ENCODE results near the gene PDK4. TPM values are rescaled to one million over a fixed set of nuclear protein-coding genes. Genes with fewer than 3 reads are reported as not detected.
A peak's percentile ranks its signal among the peaks of the same experiment; 100 is the strongest.

Gene PDK4
- polyA plus RNA-seq, 4 donors: 9.1 to 210 (median 84.3) TPM

DNA sequence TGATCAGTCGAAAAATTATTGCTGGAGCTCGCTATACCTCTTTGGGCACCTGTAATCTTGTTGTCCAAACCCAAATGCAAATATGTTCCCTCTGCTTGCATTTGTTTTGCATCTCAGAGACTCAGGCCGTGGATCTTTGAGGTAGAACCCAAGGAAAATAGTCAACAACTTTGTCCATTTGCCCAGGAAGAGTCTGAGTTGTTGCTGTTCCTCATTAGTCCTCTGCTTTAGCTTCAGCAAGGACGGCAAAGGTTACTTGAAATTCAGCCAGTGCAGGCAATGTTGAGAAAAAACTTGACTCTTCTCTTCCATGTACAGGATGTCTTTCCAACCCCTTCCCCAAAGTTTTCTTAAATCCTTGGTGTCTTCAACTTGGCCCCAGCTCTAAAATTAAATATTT, 45.8 kb downstream of the PDK4 start:
- H3K4me1 ChIP-seq (ENCODE audit: control insufficient read depth in 3 of 3, insufficient read depth in 2 of 3, low read depth in 1 of 3, low read length in 2 of 3): peaks cover 0 to 42% (median 16%) of the 10 kb centered on the region in 3 donors
- WGBS, 3 donors: 7 to 40% (median 19%) methylated on average over 4 of the region's 4 CpGs
- no peak overlapping the region for H3K4me3 ChIP-seq (ENCODE audit: low read depth in 1 of 3, low read length in 3 of 3)
- H3K27ac ChIP-seq (ENCODE audit: low read depth in 1 of 3, low read length in 2 of 3): peak overlapping the region; percentile 81 to 99 (median 85)
- H3K9me3 ChIP-seq (ENCODE audit: control insufficient read depth in 2 of 2, insufficient read depth in 1 of 2, low read depth in 1 of 2, low read length in 1 of 2): no peaks in the 10 kb centered on the region
- peak in 1 of 2 donors; percentile 47 for DNase-seq
- no peaks in the 10 kb centered on the region for H3K27me3 ChIP-seq (ENCODE audit: control insufficient read depth in 3 of 3, insufficient read depth in 3 of 3, low read length in 3 of 3)
- no peak for FAIRE-seq
- no peaks in the 10 kb centered on the region for H3K36me3 ChIP-seq (ENCODE audit: control insufficient read depth in 3 of 3, insufficient read depth in 2 of 3, low read depth in 1 of 3, low read length in 3 of 3)

DNA sequence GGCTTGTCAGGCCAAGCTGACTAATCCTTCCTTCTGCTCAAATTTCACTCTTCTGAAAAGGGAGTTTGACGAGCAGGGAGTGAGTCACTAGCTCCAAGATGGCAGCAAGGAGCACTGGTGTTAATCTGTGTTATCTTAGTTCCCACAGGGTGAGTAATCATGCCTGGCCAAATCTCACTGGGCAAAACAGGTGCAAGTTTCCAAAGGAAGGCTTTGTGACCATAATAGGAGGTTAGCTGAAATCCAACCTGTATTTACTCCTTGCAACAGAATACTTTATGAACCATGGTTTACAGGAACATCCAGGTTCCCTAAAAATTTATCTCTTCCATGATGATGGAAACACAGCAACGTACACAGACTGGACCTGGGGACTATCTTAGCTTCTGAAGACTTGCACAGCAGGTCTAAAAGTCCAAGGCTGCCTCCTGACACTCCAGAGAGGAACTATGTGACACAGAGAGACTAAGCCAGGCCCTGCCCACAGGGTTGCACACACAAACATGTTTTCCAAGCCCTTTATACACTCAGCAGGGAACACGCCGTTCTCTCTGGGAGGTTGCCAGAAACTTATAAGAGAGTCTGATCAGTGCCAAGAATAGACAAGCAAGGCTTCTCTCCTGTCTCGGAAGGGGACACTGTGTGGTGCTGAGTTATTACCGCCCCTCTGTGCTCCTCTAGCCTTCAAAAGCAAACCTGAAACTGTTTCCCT, 46.3 kb downstream of the PDK4 start:
- Histone ChIP-seq H3K27ac (ENCODE audit: low read depth in 1 of 3, low read length in 2 of 3) (peak overlapping the region; percentile 81 to 99 (median 85)), H3K4me1 (ENCODE audit: control insufficient read depth in 3 of 3, insufficient read depth in 2 of 3, low read depth in 1 of 3, low read length in 2 of 3) (peaks cover 0 to 44% (median 16%) of the 10 kb centered on the region in 3 donors)
- no peak for FAIRE-seq

DNA sequence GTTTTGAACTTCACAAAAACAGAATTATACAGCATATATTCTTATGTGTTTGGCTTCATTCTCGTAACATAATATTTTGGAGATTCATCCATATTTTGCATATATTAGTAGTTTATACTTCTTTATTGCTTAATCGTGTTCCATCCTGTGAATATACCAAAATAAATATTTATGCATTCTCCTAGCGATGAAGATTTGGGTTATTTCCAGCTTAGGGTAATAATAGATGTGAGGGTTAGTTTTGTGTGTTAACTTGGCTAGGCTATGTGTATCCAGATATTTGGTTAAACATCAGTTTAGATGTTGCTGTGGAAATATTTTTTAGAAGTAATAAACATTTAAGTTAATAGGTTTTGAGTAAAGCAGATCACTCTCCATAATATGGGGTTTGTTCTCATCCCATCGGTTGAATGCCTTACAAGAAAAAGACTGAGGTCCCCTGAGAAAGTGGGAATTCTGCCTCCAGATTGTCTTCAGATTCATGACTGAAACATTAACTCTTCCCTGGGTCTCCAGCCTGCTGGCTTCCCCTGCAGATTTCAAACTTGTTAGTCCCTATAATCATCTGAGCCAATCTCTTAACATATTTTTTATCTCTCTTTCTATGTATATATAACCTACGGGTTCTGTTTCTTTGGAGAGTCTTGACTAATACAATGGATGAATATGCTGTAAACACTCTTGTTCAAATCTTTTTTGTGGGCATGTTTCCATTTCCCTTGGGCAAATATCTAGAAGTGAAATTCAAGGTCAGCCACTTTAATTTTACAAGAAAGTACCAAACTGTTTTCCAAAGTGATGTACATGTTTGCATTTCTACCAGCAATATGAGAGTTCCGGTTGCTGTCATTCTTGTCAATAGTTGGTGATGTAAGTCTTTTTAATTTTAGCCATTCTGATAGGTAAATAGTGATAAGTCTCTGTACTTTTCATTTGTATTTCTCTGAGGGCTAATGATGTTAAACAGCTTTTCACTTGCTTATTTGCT, 48.7 kb downstream of the PDK4 start:
- Histone ChIP-seq H3K9me3 (ENCODE audit: control insufficient read depth in 2 of 2, insufficient read depth in 1 of 2, low read depth in 1 of 2, low read length in 1 of 2) (no peaks in the 10 kb centered on the region), H3K36me3 (ENCODE audit: control insufficient read depth in 3 of 3, insufficient read depth in 2 of 3, low read depth in 1 of 3, low read length in 3 of 3) (no peaks in the 10 kb centered on the region), H3K4me3 (ENCODE audit: low read depth in 1 of 3, low read length in 3 of 3) (no peak overlapping the region), H3K27me3 (ENCODE audit: control insufficient read depth in 3 of 3, insufficient read depth in 3 of 3, low read length in 3 of 3) (no peaks in the 10 kb centered on the region), H3K27ac (ENCODE audit: low read depth in 1 of 3, low read length in 2 of 3) (peak overlapping the region in 1 of 3 donors; percentile 84), H3K4me1 (ENCODE audit: control insufficient read depth in 3 of 3, insufficient read depth in 2 of 3, low read depth in 1 of 3, low read length in 2 of 3) (peaks cover 0 to 38% (median 16%) of the 10 kb centered on the region in 3 donors)
- FAIRE-seq (no peak), DNase-seq (no peak)
- 62 to 85% (median 75%) methylated on average over 6 of the region's 6 CpGs for WGBS, 3 donors

More for the DNA sequence above, 46.3 kb downstream of the PDK4 start:
- Histone ChIP-seq H3K36me3 (ENCODE audit: control insufficient read depth in 3 of 3, insufficient read depth in 2 of 3, low read depth in 1 of 3, low read length in 3 of 3) (no peaks in the 10 kb centered on the region), H3K4me3 (ENCODE audit: low read depth in 1 of 3, low read length in 3 of 3) (no peak overlapping the region), H3K27me3 (ENCODE audit: control insufficient read depth in 3 of 3, insufficient read depth in 3 of 3, low read length in 3 of 3) (no peaks in the 10 kb centered on the region), H3K9me3 (ENCODE audit: control insufficient read depth in 2 of 2, insufficient read depth in 1 of 2, low read depth in 1 of 2, low read length in 1 of 2) (no peaks in the 10 kb centered on the region)
- WGBS, 3 donors: 10 to 25% (median 18%) methylated on average over 6 of the region's 6 CpGs
- DNase-seq: peak; percentile 86 to 100

DNA sequence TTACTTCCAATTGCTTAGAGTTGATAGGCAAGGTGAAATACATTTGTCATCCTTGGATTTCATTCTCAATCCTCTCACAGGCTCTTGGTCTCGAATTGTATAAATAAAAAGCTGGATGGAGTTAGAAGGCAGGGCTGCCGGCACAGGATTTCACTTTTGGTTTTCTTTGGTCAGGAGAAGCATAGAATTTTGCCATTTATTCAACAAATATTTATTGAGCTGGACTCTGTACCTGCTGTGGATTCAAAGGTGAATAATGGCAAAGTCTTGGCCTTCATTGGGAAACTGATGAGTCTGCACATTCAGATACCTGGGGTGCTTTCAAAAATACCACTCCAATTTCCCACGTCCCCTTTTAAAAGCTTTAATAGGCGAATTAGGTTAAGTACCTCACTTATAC, 49.7 kb downstream of the PDK4 start:
- Histone ChIP-seq H3K27me3 (ENCODE audit: control insufficient read depth in 3 of 3, insufficient read depth in 3 of 3, low read length in 3 of 3) (no peaks in the 10 kb centered on the region), H3K4me3 (ENCODE audit: low read depth in 1 of 3, low read length in 3 of 3) (no peak overlapping the region), H3K27ac (ENCODE audit: low read depth in 1 of 3, low read length in 2 of 3) (peak overlapping the region; percentile 27 to 84 (median 75)), H3K36me3 (ENCODE audit: control insufficient read depth in 3 of 3, insufficient read depth in 2 of 3, low read depth in 1 of 3, low read length in 3 of 3) (no peaks in the 10 kb centered on the region), H3K4me1 (ENCODE audit: control insufficient read depth in 3 of 3, insufficient read depth in 2 of 3, low read depth in 1 of 3, low read length in 2 of 3) (peaks cover 0 to 38% (median 16%) of the 10 kb centered on the region in 3 donors), H3K9me3 (ENCODE audit: control insufficient read depth in 2 of 2, insufficient read depth in 1 of 2, low read depth in 1 of 2, low read length in 1 of 2) (no peaks in the 10 kb centered on the region)
- 35 to 58% (median 37%) methylated on average over 4 of the region's 4 CpGs for WGBS, 3 donors
- FAIRE-seq (no peak), DNase-seq (peak; percentile 56 to 76)

DNA sequence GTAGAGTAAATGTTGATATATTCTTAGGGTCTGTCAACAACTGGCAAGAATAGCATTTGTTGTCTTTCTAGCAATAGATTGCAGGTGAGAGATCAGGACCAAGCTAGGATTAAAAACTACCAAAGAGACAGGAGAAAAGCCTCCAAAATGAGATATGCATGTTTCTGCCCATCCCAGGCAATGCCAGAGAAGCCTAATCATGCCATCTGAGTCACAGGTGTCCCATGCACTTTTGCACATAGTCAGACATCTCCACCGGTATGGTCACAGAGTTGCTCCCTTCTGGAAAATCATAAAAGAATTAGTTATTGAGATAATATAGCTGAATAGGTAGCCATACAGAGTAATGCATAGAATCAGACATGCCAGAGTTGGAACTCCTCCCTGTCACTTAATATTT, 50.6 kb downstream of the PDK4 start:
- no peaks in the 10 kb centered on the region for H3K9me3 ChIP-seq (ENCODE audit: control insufficient read depth in 2 of 2, insufficient read depth in 1 of 2, low read depth in 1 of 2, low read length in 1 of 2)
- no peak for DNase-seq
- peaks cover 0 to 34% (median 13%) of the 10 kb centered on the region in 3 donors for H3K4me1 ChIP-seq (ENCODE audit: control insufficient read depth in 3 of 3, insufficient read depth in 2 of 3, low read depth in 1 of 3, low read length in 2 of 3)
- H3K4me3 ChIP-seq (ENCODE audit: low read depth in 1 of 3, low read length in 3 of 3): no peak overlapping the region
- peak overlapping the region; percentile 50 to 84 (median 54) for H3K27ac ChIP-seq (ENCODE audit: low read depth in 1 of 3, low read length in 2 of 3)
- no peaks in the 10 kb centered on the region for H3K27me3 ChIP-seq (ENCODE audit: control insufficient read depth in 3 of 3, insufficient read depth in 3 of 3, low read length in 3 of 3)
- 6 to 62% (median 59%) methylated on average over 1 of the region's 1 CpG for WGBS, 3 donors
- FAIRE-seq: no peak
- no peaks in the 10 kb centered on the region for H3K36me3 ChIP-seq (ENCODE audit: control insufficient read depth in 3 of 3, insufficient read depth in 2 of 3, low read depth in 1 of 3, low read length in 3 of 3)

DNA sequence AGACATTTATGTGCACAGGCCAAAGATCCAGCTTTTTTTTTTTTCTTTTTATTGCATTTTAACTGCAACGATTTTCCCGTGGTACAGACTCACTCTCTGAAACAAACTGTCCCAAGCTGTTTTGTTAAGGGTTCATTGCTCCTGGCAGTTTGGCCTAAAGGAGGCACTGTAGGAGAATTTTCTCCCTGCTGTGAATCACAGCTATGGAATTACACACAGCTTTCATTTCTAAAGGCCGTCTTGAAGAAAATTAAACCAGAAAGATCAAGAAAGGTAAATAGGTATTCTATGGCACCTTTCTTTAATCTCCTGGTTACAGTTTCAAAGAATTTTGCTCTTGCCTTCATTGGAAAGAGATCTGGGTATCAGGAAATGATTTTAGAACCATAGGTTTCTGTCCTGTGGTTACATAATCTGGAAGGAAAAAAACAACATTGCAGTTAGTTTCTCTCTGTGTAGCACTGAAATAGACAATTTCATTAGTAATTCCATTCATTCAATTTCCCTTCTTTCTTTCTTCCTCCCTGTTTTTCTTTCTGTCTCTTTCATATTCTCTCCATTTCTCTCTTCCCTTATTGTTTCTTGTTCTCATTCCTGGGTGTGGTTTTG, 51.2 kb downstream of the PDK4 start:
- H3K9me3 ChIP-seq (ENCODE audit: control insufficient read depth in 2 of 2, insufficient read depth in 1 of 2, low read depth in 1 of 2, low read length in 1 of 2): no peaks in the 10 kb centered on the region
- H3K4me3 ChIP-seq (ENCODE audit: low read depth in 1 of 3, low read length in 3 of 3): no peak overlapping the region
- no peaks in the 10 kb centered on the region for H3K27me3 ChIP-seq (ENCODE audit: control insufficient read depth in 3 of 3, insufficient read depth in 3 of 3, low read length in 3 of 3)
- no peaks in the 10 kb centered on the region for H3K36me3 ChIP-seq (ENCODE audit: control insufficient read depth in 3 of 3, insufficient read depth in 2 of 3, low read depth in 1 of 3, low read length in 3 of 3)
- FAIRE-seq: peak; percentile 47
- H3K27ac ChIP-seq (ENCODE audit: low read depth in 1 of 3, low read length in 2 of 3): peak overlapping the region; percentile 48 to 84 (median 54)
- peaks cover 0 to 28% (median 10%) of the 10 kb centered on the region in 3 donors for H3K4me1 ChIP-seq (ENCODE audit: control insufficient read depth in 3 of 3, insufficient read depth in 2 of 3, low read depth in 1 of 3, low read length in 2 of 3)
- peak; percentile 89 to 92 for DNase-seq
- 2 to 11% (median 9%) methylated on average over 3 of the region's 3 CpGs for WGBS, 3 donors

DNA sequence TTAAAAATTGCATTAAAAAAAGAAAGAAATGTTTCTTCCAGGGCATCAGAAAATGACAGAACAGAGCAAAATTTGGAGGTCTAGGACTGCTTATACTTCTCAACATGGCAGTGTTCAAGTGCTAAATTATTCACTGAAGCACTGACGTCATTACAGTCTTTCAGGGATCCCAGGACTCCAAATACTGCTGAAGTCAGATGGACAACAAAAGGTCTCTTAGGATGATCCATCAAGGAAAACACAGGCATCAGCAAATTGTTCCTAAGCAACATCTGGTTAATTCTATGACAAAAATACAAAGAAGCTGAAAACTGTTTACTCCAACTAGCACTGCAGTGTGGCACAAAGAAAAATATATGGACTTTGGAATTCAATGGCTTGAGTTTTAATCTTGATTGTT, 52.1 kb downstream of the PDK4 start:
- FAIRE-seq: no peak
- 57 to 73% (median 60%) methylated on average over 1 of the region's 1 CpG for WGBS, 3 donors
- peak in 1 of 2 donors; percentile 64 for DNase-seq
- Histone ChIP-seq H3K27ac (ENCODE audit: low read depth in 1 of 3, low read length in 2 of 3) (peak overlapping the region in 1 of 3 donors; percentile 84), H3K27me3 (ENCODE audit: control insufficient read depth in 3 of 3, insufficient read depth in 3 of 3, low read length in 3 of 3) (no peaks in the 10 kb centered on the region), H3K36me3 (ENCODE audit: control insufficient read depth in 3 of 3, insufficient read depth in 2 of 3, low read depth in 1 of 3, low read length in 3 of 3) (no peaks in the 10 kb centered on the region), H3K4me3 (ENCODE audit: low read depth in 1 of 3, low read length in 3 of 3) (no peak overlapping the region), H3K4me1 (ENCODE audit: control insufficient read depth in 3 of 3, insufficient read depth in 2 of 3, low read depth in 1 of 3, low read length in 2 of 3) (peaks cover 0 to 21% (median 8%) of the 10 kb centered on the region in 3 donors), H3K9me3 (ENCODE audit: control insufficient read depth in 2 of 2, insufficient read depth in 1 of 2, low read depth in 1 of 2, low read length in 1 of 2) (no peaks in the 10 kb centered on the region)

DNA sequence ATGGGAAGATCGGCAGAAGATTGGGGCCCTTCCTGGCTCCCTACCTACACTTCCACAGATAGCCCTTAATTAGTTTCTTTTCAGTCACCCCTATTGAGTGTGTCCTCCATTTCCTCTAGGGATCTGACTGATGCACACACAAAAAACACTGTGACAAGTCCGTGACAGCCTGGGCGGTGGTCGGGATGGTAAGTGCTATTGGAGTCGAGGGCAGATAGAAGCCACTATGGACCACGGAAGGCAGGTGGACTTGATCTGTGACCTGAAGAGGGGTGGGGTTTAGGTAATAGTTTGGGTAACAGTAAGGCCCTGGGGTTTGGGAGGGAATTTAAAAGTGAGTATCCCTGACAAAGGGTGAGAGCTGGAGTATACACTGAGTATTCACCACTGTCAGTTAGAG, 53.0 kb downstream of the PDK4 start:
- FAIRE-seq (no peak), DNase-seq (no peak)
- Histone ChIP-seq H3K9me3 (ENCODE audit: control insufficient read depth in 2 of 2, insufficient read depth in 1 of 2, low read depth in 1 of 2, low read length in 1 of 2) (no peaks in the 10 kb centered on the region), H3K4me1 (ENCODE audit: control insufficient read depth in 3 of 3, insufficient read depth in 2 of 3, low read depth in 1 of 3, low read length in 2 of 3) (peaks cover 2 to 24% (median 4%) of the 10 kb centered on the region in 3 donors), H3K4me3 (ENCODE audit: low read depth in 1 of 3, low read length in 3 of 3) (no peak overlapping the region), H3K27ac (ENCODE audit: low read depth in 1 of 3, low read length in 2 of 3) (peak overlapping the region in 1 of 3 donors; percentile 4), H3K27me3 (ENCODE audit: control insufficient read depth in 3 of 3, insufficient read depth in 3 of 3, low read length in 3 of 3) (no peaks in the 10 kb centered on the region), H3K36me3 (ENCODE audit: control insufficient read depth in 3 of 3, insufficient read depth in 2 of 3, low read depth in 1 of 3, low read length in 3 of 3) (no peaks in the 10 kb centered on the region)
- WGBS, 3 donors: 91 to 94% (median 94%) methylated on average over 6 of the region's 6 CpGs
